HG03103 (cell line): ENCODE data around the gene MINDY4.

Experiments
- ATAC-seq: cut with Tn5 transposase; IDR thresholded peaks from one replicate; pipeline ENCODE4 v1.9.1; 2021; ENCODE audit warnings: low read depth; ENCODE audit not compliant: unreplicated experiment

Gene MINDY4

GRCh38 chr7:30910411-30911073 is 139.3 kb downstream of the MINDY4 start:
- no peak for ATAC-seq

DNA sequence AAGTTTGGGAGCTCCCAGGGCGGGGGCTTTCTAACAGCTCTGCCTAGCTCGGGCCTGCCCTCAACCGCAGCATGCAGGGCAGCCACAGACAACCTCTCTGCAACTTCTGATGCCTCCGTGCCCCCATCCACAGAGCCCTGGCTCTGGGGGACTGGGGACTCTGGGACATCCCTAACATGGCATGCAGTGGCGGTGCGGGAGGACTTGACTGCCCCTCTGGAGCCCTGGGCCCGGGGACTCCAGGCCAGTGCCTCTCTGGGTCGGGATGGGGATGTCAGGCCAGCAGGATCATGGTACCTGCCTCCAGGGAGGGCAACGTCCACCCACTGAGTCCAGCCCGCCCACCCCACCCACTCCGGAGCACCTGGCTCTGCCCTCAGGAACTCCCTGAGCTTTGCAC is 139.9 kb downstream of the MINDY4 start:
- no peak for ATAC-seq

- no peak for ATAC-seq
Observed at GRCh38 chr7:30911561-30911969, 140.3 kb downstream of the MINDY4 start, which contains the start of gene AQP1. Gene AQP1, plus strand, starts transcription at chr7:30911853. Its CDS starts 57 bp downstream, at chr7:30911910.

DNA sequence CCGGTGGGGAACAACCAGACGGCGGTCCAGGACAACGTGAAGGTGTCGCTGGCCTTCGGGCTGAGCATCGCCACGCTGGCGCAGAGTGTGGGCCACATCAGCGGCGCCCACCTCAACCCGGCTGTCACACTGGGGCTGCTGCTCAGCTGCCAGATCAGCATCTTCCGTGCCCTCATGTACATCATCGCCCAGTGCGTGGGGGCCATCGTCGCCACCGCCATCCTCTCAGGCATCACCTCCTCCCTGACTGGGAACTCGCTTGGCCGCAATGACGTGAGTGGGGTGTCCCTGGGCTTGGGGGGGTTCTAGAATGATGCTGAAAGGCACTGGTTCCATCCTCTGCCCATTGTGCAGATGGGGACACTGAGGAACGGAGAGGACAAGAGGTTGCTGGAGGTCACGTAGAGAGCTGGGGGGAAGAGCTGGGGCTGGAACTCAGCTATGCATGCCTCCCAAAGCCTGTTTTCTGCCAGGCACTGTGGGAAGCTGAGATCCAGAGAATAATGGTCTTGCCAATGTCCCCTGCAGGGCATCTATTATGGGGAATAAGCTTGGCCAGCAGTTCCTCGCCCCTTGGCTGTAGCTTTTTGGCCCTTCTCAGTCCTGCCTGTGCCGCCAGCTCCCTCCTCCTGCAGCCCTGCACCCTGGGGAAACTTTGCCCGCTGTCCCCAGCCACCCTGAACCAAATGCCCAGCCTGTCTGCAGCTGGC is 141.0 kb downstream of the MINDY4 start:
- no peak for ATAC-seq

GRCh38 chr7:30912731-30912985 is 141.4 kb downstream of the MINDY4 start:
- ATAC-seq: no peak

DNA sequence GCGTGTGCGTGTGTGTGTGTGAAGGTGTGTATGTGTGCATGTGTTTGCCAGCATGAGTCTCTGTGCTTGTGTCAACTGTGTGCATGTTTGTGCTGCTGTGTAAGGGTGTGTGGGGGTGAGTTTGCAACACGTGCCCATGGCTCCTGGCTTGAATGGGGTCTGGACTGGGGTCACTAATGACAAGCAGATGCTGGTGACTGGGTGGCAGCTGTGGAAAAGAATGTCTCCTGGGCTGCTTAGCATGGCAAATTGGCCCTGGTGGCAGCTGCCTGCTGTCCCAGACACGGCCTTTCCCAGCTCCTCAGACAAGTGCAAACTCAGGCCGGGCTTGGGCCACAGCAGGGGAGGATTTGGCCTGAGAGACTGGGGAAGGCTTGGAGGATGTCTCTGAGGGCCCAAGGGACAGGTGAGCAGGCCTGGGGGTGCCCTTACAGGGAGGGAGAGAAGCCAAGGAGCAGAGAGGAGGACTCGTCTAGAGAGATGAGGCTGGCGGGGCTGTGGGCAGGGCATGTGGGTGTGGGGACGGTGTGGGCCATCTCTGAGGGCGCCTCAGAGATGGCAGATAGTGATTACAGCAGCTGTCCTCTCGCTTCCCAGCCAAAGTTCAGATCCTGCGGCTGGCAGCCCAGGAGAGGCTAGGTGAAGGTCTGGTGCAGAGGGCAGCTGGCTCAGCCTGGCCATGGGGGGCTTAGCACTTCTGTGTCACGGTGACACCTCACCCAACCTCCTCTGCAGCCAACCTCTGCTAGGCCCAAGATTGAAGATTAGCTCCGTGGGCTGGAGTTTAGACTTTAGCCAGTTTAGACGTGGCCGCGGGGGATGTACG is 142.0 kb downstream of the MINDY4 start:
- no peak for ATAC-seq

- ATAC-seq: no peak
Observed at GRCh38 chr7:30913821-30914515, 142.8 kb downstream of the MINDY4 start.

GRCh38 chr7:30914596-30914995 is 143.4 kb downstream of the MINDY4 start:
- no peak for ATAC-seq

- no peak for ATAC-seq
Observed at GRCh38 chr7:30915005-30915601, 143.9 kb downstream of the MINDY4 start.

DNA sequence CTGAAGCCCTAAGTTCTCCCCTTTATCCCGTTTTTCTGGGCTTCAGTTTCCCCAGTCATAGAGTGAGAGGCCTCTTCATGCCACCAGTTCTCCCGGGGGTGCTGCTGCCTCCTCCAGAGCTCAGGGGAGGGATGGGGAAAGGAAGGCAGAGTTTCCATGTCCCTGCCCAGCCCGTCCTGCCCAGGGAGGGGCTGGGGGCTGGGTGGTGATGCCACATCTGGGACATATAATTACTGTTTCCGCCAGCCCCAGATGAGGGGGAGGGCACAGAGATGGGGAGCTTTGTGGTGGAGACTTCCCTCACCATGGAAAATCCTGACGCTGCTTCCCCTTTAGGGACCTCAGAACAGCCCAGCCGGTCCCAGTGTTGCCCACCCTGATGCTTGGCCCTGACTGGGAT is 144.5 kb downstream of the MINDY4 start:
- no peak for ATAC-seq

DNA sequence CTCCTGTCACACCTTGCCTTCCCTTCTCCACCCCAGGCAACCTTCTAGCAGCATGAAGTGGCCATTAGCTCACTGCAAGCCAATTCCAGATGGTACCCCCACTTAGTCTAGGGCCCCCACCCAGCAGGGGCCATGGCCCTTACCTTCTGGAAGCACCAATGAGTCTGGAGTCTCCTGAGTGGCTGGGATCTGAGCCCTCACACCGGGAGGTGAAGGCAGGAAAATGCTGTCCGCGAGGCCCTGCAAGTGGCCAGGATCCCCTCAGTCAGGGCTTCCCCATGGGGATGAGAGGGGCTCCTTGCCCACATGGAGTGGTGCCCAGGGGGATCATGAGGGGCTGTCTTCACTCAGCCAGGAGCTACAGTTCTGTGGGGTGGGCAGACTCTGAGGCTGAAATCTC is 145.0 kb downstream of the MINDY4 start:
- ATAC-seq: no peak

DNA sequence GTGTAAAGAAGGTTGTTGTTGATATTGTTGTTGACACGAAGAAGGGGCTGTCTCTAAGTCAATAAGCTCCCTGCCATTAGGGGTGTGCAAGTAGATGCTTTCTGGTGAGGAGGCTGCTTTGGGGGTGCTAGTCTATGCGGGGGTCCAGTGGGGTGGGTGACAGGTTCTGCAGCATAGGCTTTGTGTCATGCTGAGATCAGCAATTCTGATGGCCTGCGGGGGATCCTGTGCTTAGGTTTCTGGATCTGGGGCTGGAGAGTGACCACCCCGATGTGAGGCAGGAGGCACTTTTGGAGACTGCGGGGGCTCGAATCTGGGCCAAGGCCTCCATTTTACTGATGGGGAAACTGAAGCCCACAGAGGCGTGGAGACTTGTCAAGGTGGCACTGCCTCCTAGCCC is 145.6 kb downstream of the MINDY4 start:
- ATAC-seq: no peak

- ATAC-seq: no peak
Observed at GRCh38 chr7:30917216-30917893, 146.1 kb downstream of the MINDY4 start.

- no peak for ATAC-seq
Observed at GRCh38 chr7:30918676-30919075, 147.5 kb downstream of the MINDY4 start.

GRCh38 chr7:30920021-30920583 is 148.9 kb downstream of the MINDY4 start:
- no peak for ATAC-seq

GRCh38 chr7:30920584-30921539 is 149.6 kb downstream of the MINDY4 start:
- no peak for ATAC-seq

DNA sequence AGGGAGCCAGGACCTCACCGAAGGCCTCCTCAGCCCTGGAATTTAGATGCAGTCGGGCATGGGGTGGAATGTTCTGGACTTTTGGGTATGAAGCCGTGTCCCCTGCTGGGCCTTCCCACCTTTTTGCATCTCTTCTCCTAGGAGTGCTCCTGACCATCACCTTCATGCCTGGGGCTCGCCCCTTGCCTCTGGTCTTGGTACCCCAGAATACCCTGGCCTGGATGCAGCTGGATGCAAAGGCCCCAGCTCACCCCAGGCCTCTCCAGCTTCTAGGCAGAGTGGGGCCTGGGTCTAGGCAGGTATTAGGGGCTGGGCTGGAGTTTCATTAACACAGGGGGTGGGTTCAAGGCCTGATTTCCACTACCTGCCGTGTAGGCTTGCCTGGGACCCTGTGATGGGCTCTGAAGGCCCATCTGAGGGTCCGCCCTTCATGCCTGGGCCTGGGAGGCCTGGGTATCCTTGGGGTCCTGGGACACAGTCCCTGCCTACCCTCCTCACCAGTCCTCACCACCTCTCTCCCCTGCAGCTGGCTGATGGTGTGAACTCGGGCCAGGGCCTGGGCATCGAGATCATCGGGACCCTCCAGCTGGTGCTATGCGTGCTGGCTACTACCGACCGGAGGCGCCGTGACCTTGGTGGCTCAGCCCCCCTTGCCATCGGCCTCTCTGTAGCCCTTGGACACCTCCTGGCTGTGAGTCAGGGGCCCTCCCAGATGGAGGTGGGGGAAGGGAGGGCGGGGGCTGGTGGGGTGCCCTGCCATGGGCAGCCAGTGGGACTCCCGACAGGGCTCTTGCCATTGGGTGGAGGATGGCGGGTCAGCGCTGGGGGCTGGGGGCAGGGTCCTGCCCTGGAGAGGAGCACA is 150.6 kb downstream of the MINDY4 start:
- no peak for ATAC-seq

- ATAC-seq: no peak
Observed at GRCh38 chr7:30922596-30922995, 151.4 kb downstream of the MINDY4 start.
